ENCODE measurements around the gene TMEM52. TPM values are rescaled to one million over a fixed set of nuclear protein-coding genes. Genes with fewer than 3 reads are reported as not detected.

TMEM52 gene
- total and polyA plus RNA-seq, 2 of the 13 experiments (the other 11 are each of a cell fraction or from before 2014, with no cell fraction given), result 13.2 to 18.7 TPM

DNA sequence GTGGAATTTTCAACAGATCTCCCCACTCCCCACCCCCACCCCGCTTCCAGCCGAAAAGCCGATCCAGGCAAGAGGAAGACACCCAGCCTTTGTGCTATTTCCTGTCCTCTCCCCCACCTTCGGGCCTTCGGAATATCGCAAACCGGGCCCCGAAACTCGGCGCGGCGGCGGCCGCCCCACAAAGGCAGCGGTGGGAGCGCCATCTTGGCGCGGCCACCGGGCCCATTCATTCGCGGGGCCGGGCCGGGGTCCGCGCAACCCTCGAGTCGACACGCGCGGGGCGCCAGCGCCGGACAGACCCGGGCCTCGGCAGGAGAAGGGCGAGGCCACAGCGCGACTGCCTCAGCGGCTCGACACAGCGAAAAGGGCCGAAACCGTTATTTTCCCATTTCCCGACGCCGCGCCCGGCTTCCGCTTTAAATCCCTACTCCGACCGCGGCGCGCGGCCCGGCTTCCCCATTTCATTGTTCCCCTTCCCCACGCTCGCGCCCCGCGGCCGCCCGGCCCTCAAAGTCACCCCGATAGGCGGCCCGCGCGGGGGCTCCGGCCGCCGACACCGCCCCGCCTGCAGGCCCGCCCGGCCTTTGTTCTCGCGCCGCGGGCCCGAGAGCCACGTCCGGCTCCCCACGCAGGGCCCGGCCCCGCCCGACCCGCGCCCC lies 29.1 kb downstream of the TMEM52 start (continued):
- TF ChIP-seq PATZ1 (CRISPR knock-in tag; IDR thresholded peaks at IDR 0.05) (0 out of 2 replicates have a peak, but pooled peaks have one; percentile 20), ZNF510 (CRISPR knock-in tag; IDR thresholded peaks at IDR 0.05; ENCODE audit: low read depth) (no peak), POLR2G (IDR thresholded peaks at IDR 0.05; ENCODE audit: low read depth, low read length) (0 out of 2 replicates have a peak, but pooled peaks have one; percentile 37), ZC3H13 (CRISPR knock-in tag; IDR thresholded peaks at IDR 0.05) (no peak), TCF12 (IDR thresholded peaks at IDR 0.05) (no peak), TCF12 (CRISPR knock-in tag; IDR thresholded peaks at IDR 0.05) (0 out of 2 replicates have a peak, but pooled peaks have one; percentile 34), MXD4 (CRISPR knock-in tag; IDR thresholded peaks at IDR 0.05) (no peak), KDM5A (IDR thresholded peaks at IDR 0.05; ENCODE audit: borderline replicate concordance, low read length) (peak; percentile 29; the same call in 1 of the 2 replicates), RAD21 (CRISPR knock-in tag; IDR thresholded peaks at IDR 0.05) (peak; percentile 24; the same call in 1 of the 2 replicates), FOXK1 (CRISPR knock-in tag; IDR thresholded peaks at IDR 0.05; ENCODE audit: borderline replicate concordance, low read depth) (no peak), KAT7 (CRISPR knock-in tag; IDR thresholded peaks at IDR 0.05; ENCODE audit: borderline replicate concordance) (peak; percentile 72; the same call in 1 of the 2 replicates), ZNF3 (CRISPR knock-in tag; IDR thresholded peaks at IDR 0.05) (no peak), RBFOX2 (IDR thresholded peaks at IDR 0.05; ENCODE audit: low read depth, low read length) (peak; percentile 84), BRCA1 (CRISPR knock-in tag; IDR thresholded peaks at IDR 0.05) (0 out of 2 replicates have a peak, but pooled peaks have one; percentile 54), HNRNPLL (IDR thresholded peaks at IDR 0.05; ENCODE audit: low read depth, low read length, poor library complexity, severe bottlenecking) (peak; percentile 35), FOXA3 (CRISPR knock-in tag; IDR thresholded peaks at IDR 0.05) (no peak), AGO2 (optimal IDR thresholded peaks at IDR 0.05; ENCODE audit: low read depth, low read length) (peak; percentile 88), ZNF563 (CRISPR knock-in tag; IDR thresholded peaks at IDR 0.05) (peak; percentile 44; the same call in 1 of the 2 replicates), HNRNPK (IDR thresholded peaks at IDR 0.05; ENCODE audit: low read depth, low read length, poor library complexity, severe bottlenecking) (peak; percentile 24), FOSL1 (CRISPR knock-in tag; IDR thresholded peaks at IDR 0.05; ENCODE audit: borderline replicate concordance) (no peak), NFYB (CRISPR knock-in tag; IDR thresholded peaks at IDR 0.05) (no peak), ZBTB14 (CRISPR knock-in tag; IDR thresholded peaks at IDR 0.05) (peak; percentile 65), GATAD2A (CRISPR knock-in tag; IDR thresholded peaks at IDR 0.05) (no peak), ERF (CRISPR knock-in tag; IDR thresholded peaks at IDR 0.05) (no peak)
- TF ChIP-seq, protein P1, sequence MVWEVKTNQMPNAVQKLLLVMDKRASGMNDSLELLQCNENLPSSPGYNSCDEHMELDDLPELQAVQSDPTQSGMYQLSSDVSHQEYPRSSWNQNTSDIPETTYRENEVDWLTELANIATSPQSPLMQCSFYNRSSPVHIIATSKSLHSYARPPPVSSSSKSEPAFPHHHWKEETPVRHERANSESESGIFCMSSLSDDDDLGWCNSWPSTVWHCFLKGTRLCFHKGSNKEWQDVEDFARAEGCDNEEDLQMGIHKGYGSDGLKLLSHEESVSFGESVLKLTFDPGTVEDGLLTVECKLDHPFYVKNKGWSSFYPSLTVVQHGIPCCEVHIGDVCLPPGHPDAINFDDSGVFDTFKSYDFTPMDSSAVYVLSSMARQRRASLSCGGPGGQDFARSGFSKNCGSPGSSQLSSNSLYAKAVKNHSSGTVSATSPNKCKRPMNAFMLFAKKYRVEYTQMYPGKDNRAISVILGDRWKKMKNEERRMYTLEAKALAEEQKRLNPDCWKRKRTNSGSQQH (CRISPR knock-in tag; IDR thresholded peaks at IDR 0.05; ENCODE audit: low read depth), result peak; percentile 94
- TF ChIP-seq, protein P2, sequence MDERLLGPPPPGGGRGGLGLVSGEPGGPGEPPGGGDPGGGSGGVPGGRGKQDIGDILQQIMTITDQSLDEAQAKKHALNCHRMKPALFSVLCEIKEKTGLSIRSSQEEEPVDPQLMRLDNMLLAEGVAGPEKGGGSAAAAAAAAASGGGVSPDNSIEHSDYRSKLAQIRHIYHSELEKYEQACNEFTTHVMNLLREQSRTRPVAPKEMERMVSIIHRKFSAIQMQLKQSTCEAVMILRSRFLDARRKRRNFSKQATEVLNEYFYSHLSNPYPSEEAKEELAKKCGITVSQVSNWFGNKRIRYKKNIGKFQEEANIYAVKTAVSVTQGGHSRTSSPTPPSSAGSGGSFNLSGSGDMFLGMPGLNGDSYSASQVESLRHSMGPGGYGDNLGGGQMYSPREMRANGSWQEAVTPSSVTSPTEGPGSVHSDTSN (CRISPR knock-in tag; IDR thresholded peaks at IDR 0.05), result no peak
